HG03460 (cell line): ENCODE data around the gene DCBLD2.

ENCODE experiments used
- ATAC-seq: cut with Tn5 transposase; IDR thresholded peaks from one replicate; pipeline ENCODE4 v1.9.1; 2021; ENCODE audit not compliant: unreplicated experiment

The DCBLD2 gene

DNA sequence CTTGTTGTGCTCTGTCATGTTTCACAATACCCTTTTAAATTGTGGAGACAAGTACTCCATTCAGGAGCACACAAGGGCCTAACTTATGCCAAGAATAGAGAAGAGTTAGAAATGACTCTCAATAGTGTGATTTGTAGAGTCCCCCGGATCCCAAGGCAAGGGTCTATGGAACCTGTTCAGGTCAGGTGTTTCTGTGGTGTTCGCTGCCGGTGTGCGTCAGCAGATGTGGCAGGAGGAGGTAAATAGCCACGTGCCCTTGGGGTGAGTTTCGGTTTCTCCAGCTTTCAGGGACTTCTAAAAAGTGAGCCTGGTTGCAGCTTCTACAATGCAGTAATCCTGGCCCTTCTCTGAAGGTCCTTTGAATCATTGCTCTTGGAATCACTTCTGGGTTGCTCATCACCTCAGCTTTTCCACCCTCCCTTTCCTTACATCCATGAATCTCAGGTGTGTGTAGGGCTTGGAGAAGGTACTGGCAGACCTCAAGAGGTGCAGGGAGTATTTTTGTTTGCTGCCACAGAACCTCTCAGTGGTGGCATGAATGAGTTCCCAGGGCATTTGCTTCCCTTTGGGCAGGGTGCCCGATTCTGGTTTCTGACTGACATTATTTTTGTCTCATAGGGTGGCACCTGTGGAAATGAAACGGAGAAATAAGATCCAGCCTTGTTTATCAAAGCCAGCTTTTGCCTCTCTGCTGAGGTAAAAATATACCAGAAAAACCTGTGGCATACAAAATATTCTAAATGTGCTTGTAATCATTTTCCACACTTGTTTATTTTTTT is 131.0 kb downstream of the DCBLD2 start:
- no peak for ATAC-seq

DNA sequence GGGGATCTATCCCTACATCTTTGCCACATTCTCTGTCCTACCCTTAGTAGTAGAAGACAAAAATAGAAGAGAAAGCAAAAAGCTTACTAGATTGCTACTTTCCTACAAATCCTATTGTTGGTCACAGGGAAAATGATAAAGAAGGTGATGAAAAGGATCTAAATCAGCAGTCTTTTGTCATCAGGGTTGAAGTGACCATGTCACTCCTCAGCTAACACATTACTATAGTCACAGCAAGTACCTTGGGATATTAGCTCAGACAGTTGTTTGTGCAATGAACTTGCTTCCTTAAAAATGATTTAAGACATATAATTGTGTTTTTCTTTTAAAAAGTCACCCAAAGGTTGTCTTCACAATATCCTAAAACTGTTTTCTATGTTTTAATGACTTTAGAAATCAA is 132.0 kb downstream of the DCBLD2 start:
- ATAC-seq: no peak

DNA sequence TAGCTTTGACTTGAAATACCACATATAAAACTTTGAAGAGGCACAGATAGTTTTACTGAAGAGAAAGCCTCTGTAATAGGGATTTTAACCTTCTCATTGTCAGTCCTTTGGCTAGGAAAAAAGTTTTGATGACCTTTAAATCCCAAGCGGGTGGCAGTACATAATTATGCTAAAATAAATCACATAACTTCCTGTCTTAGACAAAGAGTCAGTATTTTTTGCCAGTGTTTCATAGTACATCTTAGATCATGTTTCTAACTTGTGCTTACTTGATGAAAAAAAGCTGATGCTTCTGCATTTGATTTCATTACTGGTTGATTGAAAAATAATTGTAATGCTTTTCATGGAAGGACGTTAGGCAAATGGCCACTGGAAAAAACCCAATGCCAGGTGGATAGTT is 132.5 kb downstream of the DCBLD2 start:
- no peak for ATAC-seq

DNA sequence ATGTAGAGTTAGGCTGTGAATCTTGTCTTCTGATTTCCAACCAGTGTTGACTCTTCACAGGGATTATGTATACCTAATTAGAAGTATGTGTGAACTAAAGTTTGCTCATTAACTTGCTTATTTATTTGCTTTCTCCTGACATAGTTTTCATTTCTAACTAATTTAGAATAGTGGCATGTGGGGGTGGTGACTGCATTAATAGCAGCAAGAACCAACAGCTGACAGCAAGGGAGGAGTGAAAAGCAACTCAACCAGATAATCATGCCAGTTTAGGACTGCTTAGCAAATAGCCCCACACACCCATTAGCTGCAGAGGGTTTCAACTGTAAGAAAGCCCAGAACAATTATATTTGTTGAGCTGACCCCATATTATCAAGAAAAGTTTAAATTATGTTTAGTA is 134.6 kb downstream of the DCBLD2 start:
- no peak for ATAC-seq

DNA sequence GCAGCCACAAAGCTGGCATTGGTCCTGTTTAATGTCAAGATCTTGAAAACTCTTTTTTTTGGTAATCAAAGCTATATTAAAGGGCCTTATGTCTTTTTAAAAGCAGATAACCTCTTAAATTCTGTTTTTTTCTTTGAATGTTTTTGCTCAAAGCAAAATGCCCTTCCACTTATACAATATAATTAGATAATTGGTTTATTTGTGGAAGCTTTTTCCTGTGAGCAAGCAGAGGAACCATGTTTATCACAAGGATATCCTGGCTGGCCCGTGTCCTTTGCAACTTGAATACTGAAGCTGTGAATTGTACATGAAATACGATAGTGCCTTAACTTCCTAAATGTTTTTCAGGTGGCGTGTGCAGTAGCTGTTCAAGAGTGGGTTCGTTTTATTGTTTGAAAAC is 135.8 kb downstream of the DCBLD2 start:
- no peak for ATAC-seq

DNA sequence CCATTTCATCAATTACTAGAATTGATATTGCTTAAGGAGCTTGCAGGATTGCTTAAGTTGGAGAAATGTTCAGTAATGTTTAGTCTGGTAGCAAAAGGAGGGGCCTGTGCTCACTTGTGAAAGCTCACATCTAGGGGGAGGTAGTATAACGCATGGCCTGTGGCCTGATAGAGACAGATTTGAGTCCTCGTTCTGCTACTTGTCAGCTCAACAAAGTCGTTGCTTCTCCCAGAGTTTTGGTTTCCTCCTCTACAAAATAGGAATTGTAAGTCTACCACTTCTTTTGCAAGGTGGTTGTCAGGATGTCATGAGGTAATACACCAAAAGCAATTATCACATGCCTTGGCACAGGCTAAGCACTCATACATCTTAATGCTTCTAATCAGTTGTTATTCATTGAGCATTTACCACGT is 137.0 kb downstream of the DCBLD2 start:
- ATAC-seq: no peak

DNA sequence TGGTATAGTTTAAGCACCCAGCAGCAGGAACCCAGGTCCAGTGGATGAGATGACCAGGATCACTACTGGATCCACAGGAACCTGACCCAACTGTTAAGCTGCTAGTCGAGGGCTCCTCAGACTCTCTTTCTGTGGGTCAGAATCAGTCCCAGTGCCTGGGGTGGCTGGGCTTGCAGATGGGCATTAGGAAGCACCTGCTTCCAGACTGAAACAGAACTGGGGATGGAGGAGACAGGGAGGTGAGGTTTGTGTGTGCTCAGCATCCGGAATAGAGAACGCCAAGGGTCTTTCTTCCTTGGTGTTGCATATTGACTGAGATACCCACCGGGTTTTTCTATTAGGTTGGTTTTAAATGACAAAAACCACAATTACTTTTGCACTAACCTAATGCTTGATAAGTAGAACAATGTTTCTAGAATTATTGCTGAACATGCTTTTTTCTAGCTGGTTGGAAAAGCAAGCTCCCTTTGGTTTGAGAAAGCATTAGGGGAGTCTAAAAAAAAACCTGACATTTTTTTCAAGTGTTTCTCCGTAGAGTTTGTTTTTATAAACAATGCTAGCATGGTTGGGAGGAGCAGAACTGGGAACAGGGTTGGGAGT is 137.6 kb downstream of the DCBLD2 start:
- ATAC-seq: no peak

DNA sequence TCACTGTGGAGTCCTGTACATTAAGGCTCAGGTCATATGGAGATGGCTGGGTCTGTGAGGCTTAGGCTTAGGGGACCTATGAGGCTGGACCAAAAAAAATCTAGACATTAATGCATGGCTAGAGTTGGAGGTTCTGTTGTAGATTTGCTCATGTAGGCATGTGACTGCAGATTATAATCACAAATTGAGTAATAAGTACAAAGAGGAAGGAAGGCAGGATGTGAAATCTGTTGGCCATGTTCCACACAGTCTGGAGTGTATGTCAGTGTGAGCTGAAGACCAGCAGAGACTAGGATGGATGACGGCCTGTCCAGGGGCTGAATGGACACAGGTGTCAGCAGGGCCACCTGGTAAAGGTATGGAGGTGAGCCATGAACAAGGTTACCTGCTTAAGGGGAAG is 138.4 kb downstream of the DCBLD2 start, which contains the start of gene ST3GAL6:
Gene ST3GAL6, plus strand, starts transcription at position 265 of the 400 bp plus-strand sequence. CDS start 5,101 bp downstream, outside the sequence.
- no peak for ATAC-seq

DNA sequence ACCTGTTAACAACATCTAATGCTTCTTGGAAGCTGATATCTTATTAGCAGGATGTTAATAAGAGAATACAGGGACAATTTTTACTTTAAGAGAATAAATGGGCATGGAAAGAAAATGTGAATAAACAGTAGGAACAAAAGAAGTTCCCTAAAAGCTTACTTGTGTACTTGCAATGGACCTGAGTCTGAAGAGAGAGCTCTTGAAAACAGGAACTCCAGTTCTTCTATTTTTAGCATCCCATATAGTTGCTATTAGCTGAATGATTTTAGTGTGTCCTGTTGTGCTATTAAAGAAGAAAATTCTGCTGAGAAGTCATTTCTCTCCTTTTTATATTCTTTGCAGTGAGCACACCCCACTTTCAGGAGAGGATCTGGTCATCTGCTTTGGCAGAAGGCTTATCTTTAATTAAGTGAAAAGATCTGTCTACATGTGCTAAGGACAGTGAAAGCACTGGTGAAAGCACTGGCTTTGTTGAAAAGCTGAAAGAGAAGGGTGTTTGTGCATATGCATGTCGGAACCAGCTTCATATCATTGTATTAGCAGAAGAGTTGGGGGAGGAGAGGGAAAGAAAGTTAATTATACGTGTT is 139.8 kb downstream of the DCBLD2 start:
- no peak for ATAC-seq

DNA sequence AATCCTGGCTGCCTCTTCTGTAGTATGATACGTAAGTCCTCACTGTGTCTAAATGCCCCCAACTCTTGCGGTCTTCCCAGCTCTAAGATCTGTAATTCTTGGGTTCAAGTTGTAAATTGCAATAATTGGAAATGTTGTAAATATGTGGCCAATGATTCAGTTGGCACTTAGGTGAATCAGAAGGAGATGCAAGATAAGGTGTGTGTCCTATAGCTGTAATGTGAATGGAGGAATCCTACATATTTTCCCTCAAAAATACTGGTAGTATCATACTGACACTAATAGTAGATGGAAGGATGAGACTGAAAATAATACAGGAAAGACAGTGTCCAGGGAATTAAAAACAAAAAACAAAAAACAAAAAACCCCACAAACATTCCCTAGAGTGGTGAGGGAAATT is 141.9 kb downstream of the DCBLD2 start:
- no peak for ATAC-seq

DNA sequence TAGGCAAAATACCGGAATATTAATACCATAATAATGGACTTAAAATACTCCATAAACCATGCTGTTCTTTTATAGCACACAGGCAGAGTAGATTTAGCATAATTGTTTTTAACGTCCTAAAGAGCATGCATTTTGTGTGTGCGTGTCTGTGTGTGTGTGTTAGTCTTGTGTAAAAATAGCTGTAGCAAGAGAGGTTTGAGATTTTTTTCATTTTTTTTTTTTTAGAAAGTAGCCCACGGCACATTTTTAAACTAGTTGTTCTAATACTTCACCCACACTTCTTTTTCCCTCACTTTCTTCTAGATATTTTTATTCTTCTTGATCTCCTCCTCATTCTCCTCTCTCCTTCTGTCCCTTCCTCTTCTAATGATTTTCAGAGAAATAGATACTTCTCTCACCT is 145.9 kb downstream of the DCBLD2 start:
- no peak for ATAC-seq

DNA sequence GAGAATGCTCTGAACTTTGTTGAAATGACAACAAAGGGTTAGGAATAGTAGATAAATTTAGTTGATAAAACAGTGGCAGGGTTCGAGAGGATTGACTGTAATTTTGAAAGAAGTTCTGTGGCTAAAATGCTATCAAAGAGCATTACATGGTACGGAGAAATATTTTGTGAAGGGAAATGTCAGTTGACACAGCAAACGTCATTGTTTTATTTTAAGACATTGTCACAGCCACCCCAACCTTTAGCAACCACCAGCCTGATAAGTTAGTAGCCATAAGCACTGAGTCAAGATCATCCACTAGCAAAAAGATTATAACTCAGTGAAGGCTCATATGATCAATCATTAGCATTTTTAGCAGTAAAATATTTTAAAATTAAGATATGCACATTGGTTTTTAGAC is 147.0 kb downstream of the DCBLD2 start:
- no peak for ATAC-seq

DNA sequence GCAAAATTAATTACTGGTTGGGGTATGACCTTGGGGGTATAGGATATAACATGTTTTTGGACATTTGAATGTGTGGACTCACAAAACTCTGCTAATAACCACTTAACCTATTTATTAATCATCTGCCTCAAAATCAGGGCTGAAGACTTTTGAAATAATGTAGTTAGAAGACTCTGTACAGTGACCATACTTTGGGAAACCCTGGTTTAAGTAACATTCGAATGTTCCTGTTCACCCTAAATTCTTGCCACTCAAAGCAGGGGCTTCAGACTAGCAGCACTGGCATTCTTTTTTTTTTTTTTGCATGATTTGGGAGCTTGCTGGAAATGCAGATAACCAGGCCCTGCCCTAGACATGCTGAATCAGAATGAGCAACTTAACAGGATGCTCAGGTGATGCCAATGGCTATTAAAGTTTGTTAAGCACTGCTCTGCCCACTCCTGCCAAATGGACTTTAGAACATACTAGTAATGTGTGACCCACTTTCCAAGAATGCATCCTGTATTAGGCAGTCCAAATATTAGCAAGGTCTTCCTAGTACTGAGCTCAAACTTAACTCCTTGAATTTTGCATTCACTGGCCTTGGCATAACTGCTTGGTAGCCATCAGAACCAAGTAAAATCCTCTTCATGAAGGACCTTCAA is 151.1 kb downstream of the DCBLD2 start:
- no peak for ATAC-seq

DNA sequence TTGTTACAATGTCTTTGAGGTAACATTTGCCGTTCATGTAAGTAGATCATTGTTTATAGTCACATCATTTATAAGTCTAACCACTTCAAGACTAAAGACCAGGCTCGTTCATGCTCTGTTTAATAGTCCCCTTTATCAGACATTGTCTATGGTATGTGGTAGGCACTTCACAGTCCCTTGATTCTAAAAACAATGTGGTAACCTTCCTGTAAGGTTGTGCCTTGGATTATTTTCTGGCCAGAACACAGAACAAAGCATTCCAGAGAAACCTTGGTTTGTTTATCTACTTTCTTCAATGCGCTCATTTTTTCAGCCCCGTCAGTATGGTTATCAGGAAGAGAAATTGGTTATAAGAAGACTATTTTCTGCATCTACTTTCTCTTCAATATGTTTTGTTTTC is 154.6 kb downstream of the DCBLD2 start:
- ATAC-seq: no peak

DNA sequence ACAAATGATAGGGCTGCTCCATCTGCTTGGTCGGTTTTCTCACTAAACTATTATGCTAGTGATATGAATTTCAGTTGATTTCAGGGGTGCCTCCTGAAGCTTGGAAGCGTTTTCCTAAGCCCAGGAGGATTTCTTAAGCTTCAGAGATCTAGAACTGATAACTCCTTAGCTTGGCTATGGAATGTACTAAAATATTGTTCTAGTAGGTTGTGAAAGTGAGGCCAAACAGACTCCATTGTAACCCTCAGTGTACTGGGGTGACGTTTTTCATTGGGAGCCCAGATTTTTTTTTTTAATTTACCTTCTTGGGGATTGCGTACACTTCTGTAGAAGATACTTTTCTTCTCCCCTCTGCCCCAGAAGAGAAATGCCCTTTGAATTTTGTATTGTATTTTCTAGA is 155.4 kb downstream of the DCBLD2 start:
- ATAC-seq: no peak
